ENCODE results near the gene CIRBP.
"Not testable (repeated sequence)": the region's sequence is repeated elsewhere in the genome, so short reads cannot be mapped to it uniquely, and the experiment has no call there.

CIRBP gene

DNA sequence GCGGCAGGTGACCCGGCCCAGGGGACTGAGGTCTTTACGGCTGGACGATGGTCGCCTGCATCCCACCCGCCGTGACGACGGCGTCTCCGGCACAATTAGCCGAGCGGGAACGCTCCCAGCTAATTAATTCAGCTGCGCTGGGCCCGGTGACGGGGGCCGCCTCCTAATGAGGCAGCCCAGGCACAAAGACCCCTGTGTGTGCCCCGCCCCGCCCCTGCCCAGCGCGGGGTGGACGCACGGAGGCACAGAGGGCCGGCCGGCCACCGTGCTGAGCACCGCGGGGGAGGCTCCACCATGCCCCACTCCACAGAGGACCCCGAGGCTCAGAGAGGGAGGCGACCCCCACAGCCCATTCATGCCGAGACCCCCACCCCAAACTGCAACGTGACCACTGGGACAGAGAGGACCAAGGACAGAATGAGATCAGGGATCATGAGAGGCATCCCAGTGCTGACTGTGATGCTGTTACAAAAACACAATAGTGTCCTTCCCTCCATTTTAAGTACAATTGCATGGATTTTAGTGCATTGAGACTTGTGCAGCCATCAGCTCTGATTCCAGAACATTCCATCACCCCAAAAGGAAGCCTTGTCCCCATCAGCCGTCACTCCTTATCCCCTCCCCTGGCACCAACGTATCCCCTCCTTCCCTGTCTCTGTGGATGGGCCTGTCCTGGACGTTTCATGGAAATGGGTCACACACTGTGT, 33.6 kb downstream of the CIRBP start:
- no peaks in the 10 kb centered on the region for H3K9me2 ChIP-seq (replicated peaks; ENCODE audit: control insufficient read depth, low read length)
- 0 out of 2 replicates have a peak, but pooled peaks cover 2% of the 10 kb centered on the region for H3K27me3 ChIP-seq (ENCODE audit: control insufficient read depth, low read length)
- TF ChIP-seq, protein P1, sequence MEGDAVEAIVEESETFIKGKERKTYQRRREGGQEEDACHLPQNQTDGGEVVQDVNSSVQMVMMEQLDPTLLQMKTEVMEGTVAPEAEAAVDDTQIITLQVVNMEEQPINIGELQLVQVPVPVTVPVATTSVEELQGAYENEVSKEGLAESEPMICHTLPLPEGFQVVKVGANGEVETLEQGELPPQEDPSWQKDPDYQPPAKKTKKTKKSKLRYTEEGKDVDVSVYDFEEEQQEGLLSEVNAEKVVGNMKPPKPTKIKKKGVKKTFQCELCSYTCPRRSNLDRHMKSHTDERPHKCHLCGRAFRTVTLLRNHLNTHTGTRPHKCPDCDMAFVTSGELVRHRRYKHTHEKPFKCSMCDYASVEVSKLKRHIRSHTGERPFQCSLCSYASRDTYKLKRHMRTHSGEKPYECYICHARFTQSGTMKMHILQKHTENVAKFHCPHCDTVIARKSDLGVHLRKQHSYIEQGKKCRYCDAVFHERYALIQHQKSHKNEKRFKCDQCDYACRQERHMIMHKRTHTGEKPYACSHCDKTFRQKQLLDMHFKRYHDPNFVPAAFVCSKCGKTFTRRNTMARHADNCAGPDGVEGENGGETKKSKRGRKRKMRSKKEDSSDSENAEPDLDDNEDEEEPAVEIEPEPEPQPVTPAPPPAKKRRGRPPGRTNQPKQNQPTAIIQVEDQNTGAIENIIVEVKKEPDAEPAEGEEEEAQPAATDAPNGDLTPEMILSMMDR (IDR thresholded peaks at IDR 0.05; ENCODE audit: low read depth, low read length, poor library complexity, severe bottlenecking) = no peak
- TF ChIP-seq EZH2phosphoT487 (IDR thresholded peaks at IDR 0.05; ENCODE audit: borderline replicate concordance, low read length) = no peak

DNA sequence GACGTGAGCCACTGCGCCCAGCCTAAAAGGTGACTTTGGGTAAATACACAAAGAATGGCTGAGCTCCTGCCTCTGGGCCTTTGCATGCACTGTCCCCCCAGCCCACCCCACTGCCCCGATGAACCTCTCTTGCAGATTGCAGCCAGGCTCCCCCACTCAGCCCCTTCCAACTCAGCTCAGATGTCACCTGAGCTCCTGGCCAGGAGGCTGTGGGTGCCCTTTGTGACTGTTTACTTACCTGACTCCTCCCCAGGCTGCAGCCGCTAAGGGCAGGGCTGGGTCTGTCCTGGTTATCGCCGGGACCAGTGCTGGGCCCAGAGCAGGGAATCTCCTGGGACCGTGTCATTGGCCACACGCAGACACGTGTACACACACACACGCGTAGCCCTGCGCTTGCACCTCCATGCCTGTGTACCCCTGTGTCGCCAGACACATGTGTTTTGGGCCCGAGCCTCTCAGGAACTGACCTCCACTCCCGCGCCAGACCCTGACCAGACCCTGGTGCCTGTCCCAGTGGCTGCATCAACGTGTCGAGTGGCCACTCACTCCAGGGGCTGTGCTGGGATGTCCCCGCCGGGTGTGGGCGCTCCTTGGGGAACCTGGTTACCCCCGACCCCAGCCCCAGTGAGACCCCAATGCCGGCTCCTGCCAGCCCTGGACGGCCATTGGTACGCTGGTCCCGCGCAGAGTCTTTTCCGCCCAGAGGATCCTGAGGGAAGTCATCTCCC, 35.2 kb downstream of the CIRBP start:
- H3K79me2 ChIP-seq (ENCODE audit: control insufficient read depth, low read length) = no peaks in the 10 kb centered on the region
- H3K4me3 ChIP-seq (ENCODE audit: low read length) = no peak overlapping the region
- no peak overlapping the region for H3K27ac ChIP-seq (ENCODE audit: low read depth, low read length)
- no peaks in the 10 kb centered on the region for H3K36me3 ChIP-seq (ENCODE audit: control insufficient read depth, low read length)
- no peaks in the 10 kb centered on the region for H4K20me1 ChIP-seq (ENCODE audit: control insufficient read depth, insufficient read depth, low read depth, low read length)
- H3K27me3 ChIP-seq (ENCODE audit: control insufficient read depth, low read length) = 0 out of 2 replicates have a peak, but pooled peaks cover 2% of the 10 kb centered on the region
- TF ChIP-seq, protein P1 (IDR thresholded peaks at IDR 0.05; ENCODE audit: low read depth, low read length, poor library complexity, severe bottlenecking) = no peak
- TF ChIP-seq EZH2phosphoT487 (IDR thresholded peaks at IDR 0.05; ENCODE audit: borderline replicate concordance, low read length) = no peak
- no peaks in the 10 kb centered on the region for H3K4me1 ChIP-seq (ENCODE audit: control insufficient read depth, low read length)
- H3F3A ChIP-seq (ENCODE audit: control insufficient read depth, insufficient read depth) = no peaks in the 10 kb centered on the region
- H3K9me2 ChIP-seq (replicated peaks; ENCODE audit: control insufficient read depth, low read length) = no peaks in the 10 kb centered on the region
- no peaks in the 10 kb centered on the region for H3K9me3 ChIP-seq (ENCODE audit: control insufficient read depth, insufficient read depth, low read length)
- H3K4me2 ChIP-seq (ENCODE audit: low read length) = no peak overlapping the region

More for the DNA sequence above, 33.6 kb downstream of the CIRBP start:
- no peak overlapping the region for H3K4me3 ChIP-seq (ENCODE audit: low read length)
- H3K27ac ChIP-seq (ENCODE audit: low read depth, low read length) = no peak overlapping the region
- no peaks in the 10 kb centered on the region for H4K20me1 ChIP-seq (ENCODE audit: control insufficient read depth, insufficient read depth, low read depth, low read length)
- no peaks in the 10 kb centered on the region for H3K4me1 ChIP-seq (ENCODE audit: control insufficient read depth, low read length)
- no peaks in the 10 kb centered on the region for H3K36me3 ChIP-seq (ENCODE audit: control insufficient read depth, low read length)
- no peak overlapping the region for H3K4me2 ChIP-seq (ENCODE audit: low read length)
- no peaks in the 10 kb centered on the region for H3K9me3 ChIP-seq (ENCODE audit: control insufficient read depth, insufficient read depth, low read length)
- H3F3A ChIP-seq (ENCODE audit: control insufficient read depth, insufficient read depth) = no peaks in the 10 kb centered on the region
- no peaks in the 10 kb centered on the region for H3K79me2 ChIP-seq (ENCODE audit: control insufficient read depth, low read length)

DNA sequence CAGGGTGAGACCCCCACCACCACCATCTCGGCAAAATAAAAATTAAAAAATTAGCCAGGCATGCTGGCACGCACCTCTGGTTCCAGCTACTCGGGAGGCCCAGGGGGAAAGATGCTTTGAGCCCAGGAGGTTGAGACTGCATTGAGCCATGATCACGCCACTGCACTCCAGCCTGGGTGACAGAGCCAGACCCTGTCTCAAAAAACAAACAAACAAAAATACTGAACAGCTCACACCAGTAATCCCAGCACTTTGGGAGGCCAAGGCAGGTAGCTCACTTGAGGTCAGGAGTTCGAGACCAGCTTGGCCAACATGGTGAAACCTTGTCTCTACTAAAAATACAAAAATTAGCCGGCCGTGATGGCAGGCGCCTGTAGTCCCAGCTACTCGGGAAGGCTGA, 36.2 kb downstream of the CIRBP start:
- not testable (repeated sequence) for H3K36me3 ChIP-seq (ENCODE audit: control insufficient read depth, low read length); H3K27ac ChIP-seq (ENCODE audit: low read depth, low read length); H3K79me2 ChIP-seq (ENCODE audit: control insufficient read depth, low read length); H3K27me3 ChIP-seq (ENCODE audit: control insufficient read depth, low read length); H3K4me1 ChIP-seq (ENCODE audit: control insufficient read depth, low read length); H3K4me3 ChIP-seq (ENCODE audit: low read length); H4K20me1 ChIP-seq (ENCODE audit: control insufficient read depth, insufficient read depth, low read depth, low read length); H3K4me2 ChIP-seq (ENCODE audit: low read length); H3K9me3 ChIP-seq (ENCODE audit: control insufficient read depth, insufficient read depth, low read length); H3F3A ChIP-seq (ENCODE audit: control insufficient read depth, insufficient read depth); H3K9me2 ChIP-seq (replicated peaks; ENCODE audit: control insufficient read depth, low read length)

DNA sequence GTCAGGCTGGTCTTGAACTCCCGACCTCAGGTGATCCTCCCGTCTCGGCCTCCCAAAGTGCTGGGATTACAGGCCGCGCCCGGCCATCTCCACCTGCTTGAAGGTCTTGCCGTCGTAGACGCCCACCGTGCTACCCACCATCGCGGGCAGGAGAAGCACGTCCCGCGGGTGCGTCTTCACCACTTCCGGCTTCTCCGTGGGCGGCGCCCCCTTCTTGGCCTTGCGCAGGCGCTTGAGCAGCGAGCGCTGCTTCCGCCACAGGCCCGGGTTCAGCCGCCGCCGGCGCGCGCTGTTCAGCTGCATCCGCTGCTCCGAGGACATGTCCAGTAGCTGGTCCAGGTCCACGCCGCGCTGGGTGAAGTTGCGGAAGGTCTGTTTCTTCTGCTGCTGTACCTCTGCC, 38.2 kb downstream of the CIRBP start:
- Histone ChIP-seq H3K36me3 (ENCODE audit: control insufficient read depth, low read length) (no peaks in the 10 kb centered on the region), H3K4me1 (ENCODE audit: control insufficient read depth, low read length) (no peaks in the 10 kb centered on the region), H3K9me2 (replicated peaks; ENCODE audit: control insufficient read depth, low read length) (no peaks in the 10 kb centered on the region), H3K27me3 (ENCODE audit: control insufficient read depth, low read length) (0 out of 2 replicates have a peak, but pooled peaks cover 2% of the 10 kb centered on the region), H3K4me3 (ENCODE audit: low read length) (no peak overlapping the region), H3K9me3 (ENCODE audit: control insufficient read depth, insufficient read depth, low read length) (no peaks in the 10 kb centered on the region), H3K4me2 (ENCODE audit: low read length) (no peak overlapping the region), H3K79me2 (ENCODE audit: control insufficient read depth, low read length) (no peaks in the 10 kb centered on the region), H3K27ac (ENCODE audit: low read depth, low read length) (no peak overlapping the region), H4K20me1 (ENCODE audit: control insufficient read depth, insufficient read depth, low read depth, low read length) (no peaks in the 10 kb centered on the region), H3F3A (ENCODE audit: control insufficient read depth, insufficient read depth) (no peaks in the 10 kb centered on the region)
- TF ChIP-seq EZH2phosphoT487 (IDR thresholded peaks at IDR 0.05; ENCODE audit: borderline replicate concordance, low read length) = no peak
- TF ChIP-seq, protein P1 (IDR thresholded peaks at IDR 0.05; ENCODE audit: low read depth, low read length, poor library complexity, severe bottlenecking) = no peak

Data from DOHH2 (cell line).